SIG-M5 treated with dmso at 0.1 percent for 504 hours (cell line): ENCODE results near the gene CENPH.
A peak's percentile ranks its signal among the peaks of the same experiment; 100 is the strongest.
"Not testable (repeated sequence)": the region's sequence is repeated elsewhere in the genome, so short reads cannot be mapped to it uniquely, and the experiment has no call there.

Source experiments
- DNase-seq: peaks from one replicate; lab custom pipeline; 2025; ENCODE audit not compliant: unreplicated experiment; lab: John Stamatoyannopoulos, UW

Gene CENPH, protein sequence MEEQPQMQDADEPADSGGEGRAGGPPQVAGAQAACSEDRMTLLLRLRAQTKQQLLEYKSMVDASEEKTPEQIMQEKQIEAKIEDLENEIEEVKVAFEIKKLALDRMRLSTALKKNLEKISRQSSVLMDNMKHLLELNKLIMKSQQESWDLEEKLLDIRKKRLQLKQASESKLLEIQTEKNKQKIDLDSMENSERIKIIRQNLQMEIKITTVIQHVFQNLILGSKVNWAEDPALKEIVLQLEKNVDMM

DNA sequence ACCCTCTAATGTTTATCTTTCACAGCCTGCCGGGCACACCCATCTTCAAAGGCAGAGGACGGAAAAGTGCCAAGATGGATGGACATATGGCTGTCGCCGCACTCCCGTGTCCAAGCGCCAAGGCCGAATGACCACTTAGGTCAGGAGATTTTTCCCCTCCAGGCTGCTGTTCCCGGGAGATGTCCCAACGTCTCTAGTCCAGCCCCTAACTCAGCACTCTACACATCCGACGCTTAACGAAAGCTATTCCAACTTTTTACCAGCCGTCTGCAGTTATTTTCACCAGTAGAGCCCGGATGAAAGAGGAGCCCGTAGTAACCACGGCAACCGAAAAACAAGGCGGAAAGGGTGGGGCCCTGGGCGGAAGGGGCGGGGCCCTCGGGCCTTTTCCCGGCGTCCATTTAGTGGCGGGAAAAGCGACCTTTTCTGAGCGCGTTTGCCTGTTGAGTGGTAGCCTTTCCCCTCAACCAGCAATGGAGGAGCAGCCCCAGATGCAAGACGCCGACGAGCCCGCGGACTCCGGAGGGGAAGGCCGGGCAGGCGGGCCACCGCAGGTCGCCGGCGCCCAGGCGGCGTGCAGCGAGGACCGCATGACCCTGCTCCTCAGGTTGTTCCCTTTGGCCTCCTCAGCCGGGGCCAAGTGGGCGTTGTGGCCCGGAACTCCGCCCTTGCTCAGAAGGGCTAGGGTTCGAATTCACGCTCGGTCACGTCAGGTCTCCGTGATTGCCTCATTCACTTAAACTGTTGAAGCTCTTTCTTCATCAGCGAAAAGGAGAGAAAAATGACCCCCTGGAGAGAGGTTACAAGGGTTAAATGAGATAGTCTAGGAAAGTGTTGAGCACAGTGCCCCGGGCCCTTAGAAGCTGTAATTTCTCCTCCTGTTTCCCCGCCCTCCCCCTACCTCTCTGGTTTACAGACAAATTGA, at the start of gene CENPH:
TSS of gene CENPH (plus strand) at position 422 of the 925 bp plus-strand sequence. CDS start at position 474, 52 bp downstream.
- DNase-seq = peak; percentile 94

DNA sequence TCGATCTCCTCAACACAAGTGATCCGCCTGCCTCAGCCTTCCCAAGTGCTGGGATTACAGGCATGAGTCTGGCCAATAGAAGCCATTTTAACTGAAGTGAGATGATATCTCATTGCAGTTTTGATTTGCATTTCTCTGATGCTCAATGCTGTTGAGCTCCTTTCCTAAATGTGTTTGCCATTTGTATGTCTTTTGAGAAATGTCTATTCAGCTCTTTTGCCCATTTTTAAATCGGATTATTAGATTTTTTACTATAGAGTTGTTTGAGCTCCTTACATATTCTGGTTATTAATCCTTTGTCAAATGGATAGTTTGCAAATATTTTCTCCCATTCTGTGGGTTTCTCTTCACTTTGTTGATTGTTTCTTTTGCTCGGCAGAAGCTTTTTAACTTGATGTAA, 49.1 kb upstream of the CENPH start:
- DNase-seq = not testable (repeated sequence)

DNA sequence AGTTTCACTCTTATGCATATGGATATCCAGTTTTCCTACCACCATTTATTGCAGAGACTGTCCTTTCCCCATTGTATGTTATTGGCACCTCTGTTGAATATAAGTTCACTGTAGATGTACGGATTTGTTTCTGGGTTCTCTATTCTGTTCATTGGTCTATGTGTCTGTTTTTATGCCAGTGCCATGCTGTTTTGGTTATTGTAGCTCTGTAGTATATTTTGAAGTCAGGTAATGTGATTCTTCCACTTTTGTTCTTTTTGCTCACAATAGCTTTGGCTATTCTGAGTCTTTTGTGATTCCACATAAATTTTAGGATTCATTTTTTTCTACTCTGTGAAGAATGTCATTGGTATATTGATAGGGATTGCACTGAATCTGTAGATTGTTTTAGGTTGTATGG, 48.6 kb upstream of the CENPH start:
- no peak for DNase-seq

DNA sequence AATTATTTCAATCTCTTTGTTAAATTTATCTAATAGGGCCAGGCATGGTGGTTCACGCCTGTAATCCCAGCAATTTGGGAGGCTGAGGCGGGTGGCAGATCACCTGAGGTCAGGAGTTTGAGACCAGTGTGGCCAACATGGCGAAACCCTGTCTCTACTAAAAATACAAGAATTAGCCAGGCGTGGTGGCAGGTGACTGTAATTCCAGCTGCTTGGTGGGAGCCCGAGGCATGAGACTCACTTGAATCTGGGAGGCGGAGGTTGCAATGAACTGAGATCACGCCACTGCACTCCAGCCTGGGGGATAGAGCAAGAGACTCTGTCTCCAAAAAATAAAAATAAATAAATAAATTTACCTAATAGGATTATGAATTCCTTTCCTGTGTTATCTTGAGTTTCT, 40.8 kb upstream of the CENPH start:
- not testable (repeated sequence) for DNase-seq

DNA sequence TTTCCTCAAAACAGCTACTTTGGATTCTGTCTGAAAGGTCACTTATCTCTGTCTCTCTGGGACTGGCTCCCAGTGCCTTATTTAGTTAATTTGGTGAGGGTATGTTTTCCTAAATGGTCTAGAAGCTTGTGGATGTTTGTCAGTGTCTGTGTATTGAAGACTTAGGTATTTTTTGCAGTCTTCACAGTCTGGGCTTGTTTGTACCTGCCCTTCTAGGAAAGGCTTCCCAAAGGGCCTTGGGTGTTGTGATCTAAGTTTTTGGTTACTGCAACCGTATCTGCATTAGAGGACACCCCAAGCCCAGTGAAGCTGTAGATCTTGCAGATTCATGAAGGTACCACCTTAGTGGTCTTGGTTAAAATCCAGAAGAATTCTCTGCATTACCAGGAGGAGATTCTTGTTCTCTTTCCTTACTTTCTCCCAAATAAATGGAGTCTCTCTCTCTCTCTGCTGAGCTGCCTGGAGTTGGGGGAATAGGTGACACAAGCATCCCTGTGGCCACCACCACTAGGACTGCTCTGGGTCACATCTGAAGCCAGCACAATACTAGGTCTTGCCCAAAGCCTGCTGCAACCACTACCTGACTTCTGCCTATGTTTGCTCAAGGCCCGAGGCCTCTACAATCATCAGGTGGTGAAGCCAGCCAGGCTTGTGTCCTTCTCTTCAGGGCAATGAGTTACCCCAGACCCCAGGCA, 40.3 kb upstream of the CENPH start:
- DNase-seq = no peak

DNA sequence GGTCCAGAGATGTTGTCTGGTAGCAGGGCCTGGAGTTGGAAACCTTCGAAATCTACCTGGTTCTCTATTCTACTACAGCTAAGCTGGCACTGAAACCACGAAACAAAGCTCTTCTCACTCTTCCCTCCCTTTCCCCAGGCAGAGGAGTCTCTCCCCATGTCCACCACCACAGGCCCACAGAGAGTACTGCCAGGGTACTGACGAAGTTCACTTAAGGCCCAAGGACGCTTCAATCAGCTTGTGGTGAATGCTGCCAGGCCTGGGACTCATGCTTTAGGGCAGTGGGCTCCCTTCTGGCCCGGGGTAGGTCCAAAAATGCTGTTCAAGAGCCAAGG, 39.7 kb upstream of the CENPH start:
- no peak for DNase-seq

DNA sequence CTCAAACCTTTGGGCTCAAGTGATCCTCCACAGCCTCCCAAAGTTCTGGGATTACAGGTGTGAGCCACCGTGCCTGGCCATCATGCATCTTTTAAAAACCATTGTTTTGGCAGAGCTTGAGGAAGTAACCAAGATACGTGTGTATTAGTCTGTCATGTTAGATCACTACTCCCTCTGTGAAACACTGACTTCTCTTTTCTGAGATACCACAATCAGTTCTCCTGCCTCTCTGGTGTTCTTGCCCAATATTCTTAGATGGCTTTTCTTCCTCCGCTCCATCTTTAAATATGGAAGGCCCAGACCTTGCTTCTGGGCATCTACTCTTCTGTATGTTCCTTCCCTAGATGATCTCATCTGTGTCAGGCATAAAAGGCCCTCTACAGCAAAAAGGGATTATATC, 36.7 kb upstream of the CENPH start:
- DNase-seq = peak; percentile 90

DNA sequence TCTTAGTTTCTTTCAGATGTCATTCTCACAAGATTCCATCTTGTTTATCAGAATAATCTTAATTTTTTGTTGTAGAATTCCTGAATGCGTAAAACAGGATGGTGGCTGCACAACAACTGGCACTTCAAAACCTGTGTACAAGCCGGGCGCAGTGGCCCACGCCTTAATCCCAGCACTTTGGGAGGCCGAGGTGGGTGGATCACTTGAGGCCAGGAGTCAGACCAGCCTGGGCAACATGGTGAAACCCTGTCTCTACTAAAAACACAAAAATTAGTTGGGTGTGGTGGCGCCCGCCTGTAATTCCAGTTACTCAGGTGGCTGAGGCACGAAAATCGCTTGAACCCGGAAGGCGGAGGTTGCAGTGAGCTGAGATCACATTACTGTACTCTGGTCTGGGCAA, 32.9 kb upstream of the CENPH start:
- DNase-seq = no peak

DNA sequence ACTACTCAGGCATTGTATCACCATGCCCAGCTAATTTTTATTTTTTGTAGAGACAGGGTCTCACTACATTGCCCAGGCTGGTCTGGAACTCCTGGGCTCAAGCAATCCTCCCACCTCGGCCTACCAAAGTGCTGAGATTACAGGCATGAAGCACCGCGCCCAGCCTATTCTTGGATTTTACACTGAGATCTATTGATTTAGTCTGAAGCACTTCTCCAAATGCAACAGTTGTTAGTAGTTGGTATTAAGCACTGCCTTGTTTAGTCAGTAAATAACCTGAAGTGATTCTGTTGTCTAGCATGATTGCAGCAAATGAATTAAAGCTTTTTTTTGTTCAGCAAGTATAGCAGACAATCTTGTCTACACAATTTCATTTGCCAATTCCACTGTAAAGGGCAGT, 31.3 kb upstream of the CENPH start:
- no peak for DNase-seq

DNA sequence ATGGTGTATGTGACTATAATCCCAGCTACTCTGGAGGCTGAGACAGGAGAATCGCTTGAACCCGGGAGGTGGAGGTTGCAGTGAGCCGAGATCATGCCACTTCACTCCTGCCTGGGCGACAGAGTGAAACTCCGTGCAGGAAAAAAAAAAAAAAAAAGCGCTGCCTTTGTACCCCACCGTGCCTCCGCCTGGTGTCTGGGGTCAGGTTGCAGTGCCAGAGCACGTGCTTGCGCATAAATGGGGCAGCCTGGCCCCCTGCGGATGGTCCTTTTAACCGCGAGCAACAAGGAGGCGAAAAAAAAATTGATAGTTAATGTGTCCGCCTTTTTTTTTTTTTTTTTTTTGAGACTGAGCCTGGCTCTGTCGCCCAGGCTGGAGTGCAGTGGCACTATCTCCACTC, 28.7 kb upstream of the CENPH start:
- no peak for DNase-seq

DNA sequence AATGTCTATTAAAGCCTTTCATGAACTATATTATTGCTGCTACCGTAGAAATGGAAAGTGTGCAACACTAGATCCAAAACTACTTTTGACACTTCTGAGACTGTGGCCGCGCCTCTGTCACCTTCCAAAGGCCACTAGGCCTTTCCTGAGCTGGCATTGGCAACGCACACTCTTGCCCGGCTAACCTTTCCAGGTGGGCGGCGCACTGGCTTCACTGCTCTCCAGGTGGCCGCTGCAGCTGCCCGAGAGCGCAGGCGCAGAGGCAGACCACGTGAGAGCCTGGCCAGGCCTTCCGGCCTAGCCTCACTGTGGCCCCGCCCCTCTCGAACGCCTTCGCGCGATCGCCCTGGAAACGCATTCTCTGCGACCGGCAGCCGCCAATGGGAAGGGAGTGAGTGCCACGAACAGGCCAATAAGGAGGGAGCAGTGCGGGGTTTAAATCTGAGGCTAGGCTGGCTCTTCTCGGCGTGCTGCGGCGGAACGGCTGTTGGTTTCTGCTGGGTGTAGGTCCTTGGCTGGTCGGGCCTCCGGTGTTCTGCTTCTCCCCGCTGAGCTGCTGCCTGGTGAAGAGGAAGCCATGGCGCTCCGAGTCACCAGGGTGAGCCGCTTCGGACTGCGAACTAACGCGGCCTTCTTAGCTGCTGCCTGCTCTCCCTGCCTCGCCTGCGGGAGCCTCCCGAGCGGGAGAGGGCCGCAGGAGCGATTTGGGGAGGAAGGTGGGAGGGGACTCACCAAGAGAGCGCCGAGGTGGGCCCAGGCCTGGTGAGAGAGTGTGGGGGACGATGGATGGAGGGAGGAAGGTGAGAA, 22.5 kb upstream of the CENPH start, which contains the start of gene CCNB1:
TSS of gene CCNB1 (plus strand) at position 465 of the 807 bp plus-strand sequence. CDS start at position 578, 113 bp downstream.
- DNase-seq = peak; percentile 99

DNA sequence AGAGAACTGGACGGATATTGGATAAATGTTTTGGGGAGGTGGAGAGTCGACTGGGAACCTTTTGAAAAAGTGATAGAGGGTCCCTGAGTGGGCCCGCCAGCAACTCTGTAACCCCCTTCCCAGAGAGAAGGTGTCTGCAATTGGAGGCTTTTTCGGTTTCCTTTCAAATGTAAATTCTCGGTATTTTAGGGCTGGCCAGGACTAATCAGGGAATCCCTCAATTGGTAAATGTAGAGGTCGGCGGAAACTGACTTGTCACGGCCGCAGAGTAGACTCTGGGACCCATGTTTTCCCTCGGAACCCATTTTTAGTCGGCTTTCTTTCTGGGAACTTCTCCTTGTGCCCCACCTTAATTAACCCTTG, 21.9 kb upstream of the CENPH start:
- DNase-seq = no peak

DNA sequence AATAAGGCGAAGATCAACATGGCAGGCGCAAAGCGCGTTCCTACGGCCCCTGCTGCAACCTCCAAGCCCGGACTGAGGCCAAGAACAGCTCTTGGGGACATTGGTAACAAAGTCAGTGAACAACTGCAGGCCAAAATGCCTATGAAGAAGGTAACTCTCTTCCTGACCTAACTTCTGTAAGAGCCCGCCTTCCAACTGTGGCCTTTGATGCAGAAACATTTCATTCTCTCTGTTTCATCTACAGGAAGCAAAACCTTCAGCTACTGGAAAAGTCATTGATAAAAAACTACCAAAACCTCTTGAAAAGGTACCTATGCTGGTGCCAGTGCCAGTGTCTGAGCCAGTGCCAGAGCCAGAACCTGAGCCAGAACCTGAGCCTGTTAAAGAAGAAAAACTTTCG, 21.5 kb upstream of the CENPH start:
- DNase-seq = no peak

DNA sequence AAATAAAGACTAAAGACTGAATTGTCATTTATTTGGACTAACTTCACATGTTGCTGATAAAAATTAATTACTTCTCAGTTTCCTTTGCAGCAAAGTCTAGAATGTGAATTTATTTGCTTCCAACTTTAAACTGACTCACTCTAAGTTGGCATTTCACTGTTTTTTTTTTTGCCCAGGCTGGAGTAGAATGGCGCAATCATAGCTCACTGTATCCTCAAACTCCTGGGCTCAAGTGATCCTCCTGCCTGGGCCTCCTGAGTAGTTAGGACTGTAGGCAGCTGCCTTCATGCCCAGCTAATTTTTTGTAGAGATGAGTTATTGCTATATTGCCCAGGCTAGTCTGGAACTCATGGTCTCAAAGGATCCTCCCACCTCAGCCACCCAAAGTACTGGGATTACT, 18.9 kb upstream of the CENPH start:
- DNase-seq = no peak

DNA sequence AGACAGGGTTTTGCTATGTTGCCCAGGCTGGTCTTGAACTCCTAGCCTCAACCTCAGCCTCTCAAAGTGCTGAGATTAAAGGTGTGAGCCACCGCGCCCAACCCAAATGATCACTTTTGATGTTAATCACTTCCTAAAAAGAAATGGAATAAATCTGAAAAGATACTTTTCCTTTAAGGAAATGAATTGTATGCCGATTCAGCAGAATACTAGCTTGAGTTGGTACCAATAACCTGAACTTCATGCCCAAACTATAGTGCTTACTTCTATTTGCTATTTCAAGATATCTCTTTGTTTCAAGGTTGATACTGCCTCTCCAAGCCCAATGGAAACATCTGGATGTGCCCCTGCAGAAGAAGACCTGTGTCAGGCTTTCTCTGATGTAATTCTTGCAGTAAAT, 18.4 kb upstream of the CENPH start:
- no peak for DNase-seq

DNA sequence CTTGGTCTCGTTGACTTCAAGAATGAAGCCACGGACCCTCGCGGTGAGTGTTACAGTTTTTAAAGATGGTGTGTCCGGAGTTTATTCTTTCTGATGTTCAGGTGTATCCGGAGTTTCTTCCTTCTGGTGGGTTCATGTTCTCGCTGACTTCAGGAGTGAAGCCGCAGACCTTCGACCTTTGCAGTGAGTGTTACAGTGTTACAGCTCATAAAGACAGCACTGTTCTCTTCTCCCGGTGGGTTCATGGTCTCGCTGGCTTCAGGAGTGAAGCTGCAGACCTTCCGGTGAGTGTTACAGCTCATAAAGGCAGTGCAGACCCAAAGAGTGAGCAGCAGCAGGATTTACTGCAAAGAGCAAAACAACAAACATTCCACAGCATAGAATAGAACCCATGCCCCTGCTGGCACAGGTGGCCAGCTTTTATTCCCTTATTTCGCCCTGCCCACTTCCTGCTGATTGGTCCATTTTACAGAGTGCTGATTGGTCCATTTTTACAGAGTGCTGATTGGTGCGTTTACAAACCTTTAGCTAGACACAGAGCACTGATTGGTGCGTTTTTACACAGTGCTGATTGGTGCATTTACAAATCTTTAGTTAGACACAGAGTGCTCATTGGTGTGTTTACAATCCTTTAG, 7.6 kb upstream of the CENPH start:
- DNase-seq = not testable (repeated sequence)

DNA sequence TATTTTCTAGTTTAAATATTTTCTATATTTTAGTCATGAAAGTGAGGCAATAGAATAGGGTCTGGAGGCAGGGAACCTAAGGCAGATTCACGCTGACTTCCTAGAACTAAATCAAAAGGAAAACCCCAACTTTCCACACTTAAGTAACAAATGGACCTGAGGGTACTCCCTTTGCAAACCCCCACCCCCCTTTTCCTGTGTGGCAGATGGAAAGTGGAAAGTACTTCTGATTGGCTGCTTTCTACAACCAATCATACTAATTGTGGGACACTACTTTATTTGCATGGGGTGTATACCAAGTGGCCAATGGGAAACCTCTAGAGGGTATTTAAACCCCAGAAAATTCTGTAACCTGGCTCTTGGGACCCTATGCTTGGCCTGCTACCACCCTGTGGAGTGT, 4.8 kb upstream of the CENPH start:
- no peak for DNase-seq

DNA sequence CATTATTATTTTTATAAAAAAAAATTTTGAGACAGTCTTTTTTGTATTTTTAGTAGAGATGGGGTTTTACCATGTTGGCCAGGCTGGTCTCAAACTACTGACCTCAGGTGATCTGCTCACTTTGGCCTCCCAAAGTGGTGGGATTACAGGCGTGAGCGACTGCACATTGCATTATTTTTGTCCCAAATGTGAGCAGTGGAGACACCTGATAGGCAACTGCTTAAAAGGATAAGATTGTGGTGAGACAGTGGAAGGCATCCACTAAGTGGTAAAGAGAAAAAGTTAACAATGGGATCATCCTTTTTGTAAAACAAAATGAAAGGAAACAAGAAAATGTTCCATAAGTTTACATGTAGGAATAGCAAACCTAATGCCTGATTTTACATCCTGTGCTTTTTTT, 2.0 kb upstream of the CENPH start:
- DNase-seq = no peak

DNA sequence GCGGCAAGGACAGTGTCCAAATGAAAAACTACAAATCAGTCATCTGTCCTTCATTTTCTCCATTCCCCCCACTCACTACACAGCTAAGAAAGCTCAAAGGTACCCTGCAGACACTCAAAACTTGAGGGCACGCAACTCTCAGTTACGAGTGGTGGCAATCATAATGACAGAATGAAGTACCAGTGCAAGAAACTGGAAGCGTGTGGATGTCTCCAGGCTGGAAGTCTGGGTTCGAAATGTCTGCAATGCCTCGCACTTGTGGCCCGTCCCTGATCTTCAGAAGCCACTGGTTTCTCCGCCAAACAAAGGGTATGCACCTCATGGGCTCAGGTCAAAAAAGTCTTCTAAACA, 597 bp upstream of the CENPH start:
- DNase-seq = no peak

DNA sequence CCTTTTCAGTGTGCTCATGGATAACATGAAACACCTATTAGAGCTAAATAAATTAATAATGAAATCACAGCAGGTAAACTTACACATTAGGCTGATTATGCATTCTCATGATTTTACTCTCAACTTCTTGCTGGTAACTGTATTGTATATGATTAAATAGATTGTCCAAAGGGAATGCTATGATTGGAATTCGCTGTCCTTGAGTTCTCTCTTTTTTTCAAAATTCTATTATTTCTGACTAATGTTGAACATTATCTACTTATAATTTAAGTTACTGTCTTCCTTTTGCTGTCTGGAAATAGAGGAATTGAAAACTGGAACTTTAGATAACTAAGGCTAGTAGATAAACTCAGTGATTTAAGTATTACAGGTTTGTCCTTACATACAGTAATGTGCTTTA, 13.1 kb downstream of the CENPH start:
- DNase-seq = no peak
